Measurements from ENCODE around the gene TBATA.

TBATA gene, protein sequence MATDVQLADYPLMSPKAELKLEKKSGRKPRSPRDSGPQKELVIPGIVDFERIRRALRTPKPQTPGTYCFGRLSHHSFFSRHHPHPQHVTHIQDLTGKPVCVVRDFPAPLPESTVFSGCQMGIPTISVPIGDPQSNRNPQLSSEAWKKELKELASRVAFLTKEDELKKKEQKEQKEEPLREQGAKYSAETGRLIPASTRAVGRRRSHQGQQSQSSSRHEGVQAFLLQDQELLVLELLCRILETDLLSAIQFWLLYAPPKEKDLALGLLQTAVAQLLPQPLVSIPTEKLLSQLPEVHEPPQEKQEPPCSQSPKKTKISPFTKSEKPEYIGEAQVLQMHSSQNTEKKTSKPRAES

GRCh38 chr10:70785190-70785589, at the start of gene TBATA:
TBATA (minus strand) TSS chr10:70785377; CDS start chr10:70783379, 1,998 bp downstream.
- DNase-seq (ENCODE audit: low read depth): no peak

- DNase-seq (ENCODE audit: low read depth): no peak
Measured at GRCh38 chr10:70834441-70835151, 49.4 kb upstream of the TBATA start.

DNA sequence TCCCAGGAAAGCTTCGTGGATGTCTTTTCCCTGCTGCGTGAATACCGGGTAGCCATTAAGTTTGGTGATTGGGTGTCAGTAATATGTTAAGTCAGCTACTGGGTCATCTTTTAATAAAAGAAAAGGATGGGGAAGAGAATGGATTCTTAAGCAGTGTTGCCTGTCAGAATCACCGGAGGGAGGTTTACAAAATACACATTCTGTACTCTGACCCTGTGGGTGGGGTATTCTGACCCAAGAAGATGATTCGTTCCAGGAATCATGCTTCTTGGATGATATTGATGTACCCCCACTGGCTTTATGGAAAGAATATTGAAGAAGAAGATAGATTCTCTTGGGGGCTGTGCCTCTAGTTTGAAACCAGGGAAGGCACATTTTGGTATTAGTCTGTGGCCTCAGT, 48.8 kb upstream of the TBATA start:
- no peak for DNase-seq (ENCODE audit: low read depth)

- no peak for DNase-seq (ENCODE audit: low read depth)
Measured at GRCh38 chr10:70833601-70834000, 48.4 kb upstream of the TBATA start.

- DNase-seq (ENCODE audit: low read depth): no peak
Measured at GRCh38 chr10:70832852-70833528, 47.8 kb upstream of the TBATA start.

DNA sequence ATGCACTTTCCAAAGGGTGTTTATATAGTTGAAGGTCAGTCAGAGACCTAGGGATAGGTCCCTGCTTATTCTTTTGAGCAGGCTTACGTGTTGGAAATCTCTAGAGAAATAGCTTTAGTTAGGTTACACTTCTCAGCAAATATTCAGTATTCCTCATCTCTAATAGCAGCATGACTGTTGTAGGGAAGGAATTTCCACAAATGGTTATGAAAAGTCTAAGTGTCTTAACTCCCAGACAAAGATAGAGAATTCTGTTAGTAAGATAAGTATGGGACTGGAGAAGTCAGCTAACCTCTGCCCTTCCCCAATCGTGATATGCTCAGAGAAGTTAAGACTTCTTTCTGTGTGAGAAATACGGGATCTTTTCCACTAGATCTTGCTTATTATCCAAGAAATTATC, 47.0 kb upstream of the TBATA start:
- DNase-seq (ENCODE audit: low read depth): no peak

GRCh38 chr10:70830164-70830563, 45.0 kb upstream of the TBATA start:
- no peak for DNase-seq (ENCODE audit: low read depth)

GRCh38 chr10:70829543-70829942, 44.4 kb upstream of the TBATA start:
- no peak for DNase-seq (ENCODE audit: low read depth)

GRCh38 chr10:70828923-70829322, 43.7 kb upstream of the TBATA start:
- no peak for DNase-seq (ENCODE audit: low read depth)

- DNase-seq (ENCODE audit: low read depth): no peak
Measured at GRCh38 chr10:70827086-70827757, 42.0 kb upstream of the TBATA start.

- no peak for DNase-seq (ENCODE audit: low read depth)
Measured at GRCh38 chr10:70822076-70822820, 37.1 kb upstream of the TBATA start.

- DNase-seq (ENCODE audit: low read depth): no peak
Measured at GRCh38 chr10:70820976-70821750, 36.0 kb upstream of the TBATA start.

GRCh38 chr10:70816220-70816894, 31.2 kb upstream of the TBATA start:
- no peak for DNase-seq (ENCODE audit: low read depth)

DNA sequence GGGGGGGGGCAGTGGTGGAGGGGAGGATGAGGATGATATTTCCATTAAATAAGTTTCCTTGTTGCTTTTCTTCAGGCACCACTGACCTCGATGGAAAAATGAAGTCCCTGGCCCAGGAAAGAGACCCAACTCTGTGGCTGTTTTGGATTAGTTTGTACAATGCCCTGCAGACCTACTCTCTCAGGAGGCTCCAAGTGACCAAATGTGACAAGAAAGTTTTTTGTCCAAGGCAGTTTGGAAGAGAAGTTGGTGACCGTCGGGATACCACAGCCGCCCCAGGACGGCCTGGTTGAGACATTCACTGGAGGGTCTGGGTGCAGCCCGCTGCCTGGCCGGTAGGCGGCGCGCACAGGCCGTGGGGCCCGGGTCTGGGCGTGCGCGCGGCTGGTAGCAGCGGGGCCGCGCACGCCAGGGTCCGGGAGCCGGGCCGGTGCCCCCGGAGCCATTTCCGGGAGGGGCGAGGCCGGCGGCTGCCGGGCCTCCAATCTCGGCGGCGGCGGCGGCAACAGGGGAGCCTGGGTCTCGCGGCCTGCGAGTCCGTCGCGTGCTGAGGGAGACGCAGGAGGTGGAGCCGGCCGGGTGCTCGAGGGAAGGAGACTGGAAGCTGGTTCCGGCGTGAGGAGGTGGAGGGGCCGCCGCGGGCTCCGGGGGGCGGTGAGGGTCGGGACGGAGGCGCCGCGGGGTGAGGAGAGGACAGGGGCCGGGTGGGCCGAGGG, 30.5 kb upstream of the TBATA start, which contains the start of gene SGPL1:
SGPL1 (plus strand) TSS at position 445 of the 716 bp plus-strand sequence. CDS start 906 bp downstream, outside the sequence.
- peak; percentile 74 for DNase-seq (ENCODE audit: low read depth)

DNA sequence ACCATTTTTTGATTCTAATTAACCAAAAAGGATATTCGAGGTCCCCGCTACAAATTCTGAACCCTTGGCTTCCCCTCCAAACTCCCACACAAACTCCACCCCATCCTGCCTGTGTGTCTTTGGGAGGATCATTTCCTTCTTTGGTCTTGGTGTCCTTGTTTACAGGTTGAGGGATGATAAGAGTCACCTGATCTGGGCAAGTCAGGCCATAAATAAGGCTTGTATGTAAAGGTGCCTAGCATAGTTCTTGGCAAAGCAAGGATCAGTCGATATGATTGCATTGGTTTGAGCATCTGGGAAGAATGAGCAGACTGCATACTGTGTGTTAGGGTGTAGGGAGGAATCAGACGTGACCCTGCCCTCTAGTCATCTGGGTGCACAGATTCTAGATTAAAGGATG, 28.9 kb upstream of the TBATA start:
- no peak for DNase-seq (ENCODE audit: low read depth)

GRCh38 chr10:70812814-70813213, 27.6 kb upstream of the TBATA start:
- no peak for DNase-seq (ENCODE audit: low read depth)

- no peak for DNase-seq (ENCODE audit: low read depth)
Measured at GRCh38 chr10:70811881-70812280, 26.7 kb upstream of the TBATA start.

DNA sequence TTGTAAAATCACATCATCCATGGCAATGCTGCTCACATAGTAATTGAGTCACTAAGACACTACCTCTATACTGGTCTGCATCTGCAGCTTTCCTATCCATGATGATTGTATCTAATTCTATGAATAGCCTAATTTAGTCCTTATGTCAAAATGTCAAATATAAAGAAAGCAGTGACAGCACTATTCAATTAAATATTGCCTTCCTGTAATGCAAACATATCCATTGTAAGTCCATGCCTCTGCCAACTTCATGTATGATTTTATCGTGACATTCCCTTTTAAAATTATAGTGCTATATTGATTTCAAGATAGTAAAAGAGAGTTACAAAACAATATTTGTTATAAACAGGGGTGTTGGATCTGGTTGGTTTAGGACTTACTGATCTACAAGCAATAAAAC, 25.8 kb upstream of the TBATA start:
- no peak for DNase-seq (ENCODE audit: low read depth)

DNA sequence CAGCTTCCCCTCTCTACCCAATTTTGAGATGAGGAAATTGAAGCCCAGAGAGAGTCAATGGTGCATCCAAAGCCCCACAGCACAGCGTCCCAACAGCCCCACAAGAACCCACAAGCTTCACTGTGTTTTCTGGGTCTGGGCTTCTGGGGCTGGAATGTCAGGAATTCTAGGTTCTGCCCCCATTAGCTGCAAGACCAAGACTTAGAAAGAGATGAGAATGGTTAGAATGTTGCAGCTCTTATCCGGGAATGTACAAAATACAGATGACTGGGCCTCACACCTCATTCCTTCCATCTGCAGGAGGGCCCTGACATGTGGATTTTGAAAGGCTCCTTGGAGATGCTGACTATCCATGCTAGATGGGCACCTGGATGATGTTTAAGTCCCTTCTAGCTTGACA, 24.5 kb upstream of the TBATA start:
- no peak for DNase-seq (ENCODE audit: low read depth)

Data from stimulated activated CD8-positive, alpha-beta memory T cell treated with anti-CD3 and anti-CD28 coated beads, Interleukin-15, amount 100 ng/mL, for 1 hour (primary cell).